GM19324 (cell line): ENCODE measurements around the gene PEX14.

ENCODE experiments used
- ATAC-seq: cut with Tn5 transposase; IDR thresholded peaks from one replicate; pipeline ENCODE4 v1.9.1; 2021; ENCODE audit warnings: mild to moderate bottlenecking, moderate library complexity; ENCODE audit not compliant: unreplicated experiment, low FRiP score

The PEX14 gene

DNA sequence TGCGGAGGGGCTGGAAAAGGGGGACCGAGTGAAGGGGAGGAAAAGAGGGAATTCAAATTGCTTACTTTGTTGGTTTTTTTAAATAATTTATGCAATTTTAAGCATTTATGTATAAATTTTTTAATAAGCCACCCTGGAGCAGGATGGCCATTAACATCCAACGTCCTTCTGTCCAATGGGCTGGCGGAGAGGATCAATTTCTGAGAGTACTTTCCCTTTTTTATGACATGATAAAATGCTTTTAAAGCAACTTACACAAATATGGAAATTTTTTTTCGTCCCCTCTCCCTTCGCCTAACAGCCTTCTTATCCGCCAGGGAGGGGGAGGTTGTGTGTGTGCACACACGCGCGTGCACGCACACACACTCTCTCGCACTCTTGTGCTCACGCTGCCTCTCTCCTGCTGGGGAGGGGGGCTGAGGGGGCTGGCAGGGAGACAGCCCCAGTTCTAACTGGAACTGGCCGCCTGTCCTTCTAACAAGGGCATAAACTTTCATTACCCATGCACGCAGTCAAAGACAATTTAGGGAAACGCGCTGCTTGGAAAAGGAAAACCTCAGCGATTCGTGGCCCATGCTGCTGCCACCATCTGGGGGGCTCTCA is 198.5 kb downstream of the PEX14 start:
- ATAC-seq: no peak

DNA sequence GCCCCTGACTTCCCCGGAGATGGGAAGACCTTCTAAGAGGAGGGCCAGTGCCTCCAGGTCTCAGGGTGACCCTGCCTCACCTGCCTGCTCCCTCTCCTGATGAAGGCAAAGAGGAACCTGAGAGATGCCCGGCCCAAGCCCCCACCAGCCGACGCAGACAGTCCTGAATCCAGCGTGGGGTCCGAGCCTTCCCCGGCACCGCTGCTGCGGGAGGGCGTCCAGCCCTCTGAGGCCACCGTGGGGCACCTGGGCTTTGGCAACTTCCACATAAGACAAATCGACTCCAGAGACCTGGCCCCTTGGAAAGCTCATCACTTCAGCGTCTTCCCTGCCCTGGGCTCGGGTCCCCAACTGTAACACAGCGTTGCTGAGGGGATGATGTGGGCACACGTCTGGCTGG is 199.5 kb downstream of the PEX14 start:
- ATAC-seq: no peak

DNA sequence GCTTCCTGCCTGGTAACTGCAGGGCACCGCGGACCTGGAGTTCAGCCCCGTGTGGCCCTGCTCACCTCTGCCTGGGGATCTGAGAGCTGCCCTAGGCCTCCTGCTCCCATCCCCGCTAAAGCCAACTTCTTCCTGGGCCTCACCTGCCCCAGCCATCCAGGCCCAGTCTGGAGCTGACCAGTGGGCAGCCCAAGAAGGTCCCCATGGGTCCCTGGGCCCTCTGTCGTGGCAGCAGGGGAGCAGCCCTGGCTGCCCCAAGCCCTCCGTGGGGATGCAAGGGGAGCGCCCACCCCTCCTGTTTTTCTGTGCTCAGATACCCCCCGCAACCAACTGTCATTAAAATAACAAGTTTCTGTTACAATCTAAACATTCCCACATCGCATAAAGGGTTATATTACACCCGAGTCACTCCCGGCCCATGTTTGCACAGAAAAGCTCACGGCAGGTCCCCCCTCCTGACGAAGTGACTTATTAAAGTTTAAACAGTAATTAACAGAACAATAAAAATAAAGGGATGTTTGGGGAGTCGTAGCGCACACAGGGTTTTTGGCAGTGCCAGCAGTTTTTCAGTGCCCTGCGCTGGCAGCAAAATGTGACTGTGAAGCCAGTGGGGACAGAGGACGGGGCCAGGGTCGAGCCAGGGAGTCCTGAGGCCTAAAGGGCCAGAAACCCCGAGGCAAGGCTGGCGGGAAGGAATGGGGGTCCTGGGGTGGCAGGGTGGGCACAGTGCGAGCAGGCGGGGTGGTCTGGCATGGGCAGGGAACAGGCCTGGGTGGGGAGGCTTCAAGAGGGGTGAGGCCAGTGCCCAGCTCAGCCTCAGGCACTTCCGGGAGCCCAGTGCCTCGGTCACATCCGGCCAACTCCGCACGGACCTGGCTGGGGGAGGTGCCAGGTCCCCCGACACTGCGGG is 200.2 kb downstream of the PEX14 start:
- ATAC-seq: no peak

DNA sequence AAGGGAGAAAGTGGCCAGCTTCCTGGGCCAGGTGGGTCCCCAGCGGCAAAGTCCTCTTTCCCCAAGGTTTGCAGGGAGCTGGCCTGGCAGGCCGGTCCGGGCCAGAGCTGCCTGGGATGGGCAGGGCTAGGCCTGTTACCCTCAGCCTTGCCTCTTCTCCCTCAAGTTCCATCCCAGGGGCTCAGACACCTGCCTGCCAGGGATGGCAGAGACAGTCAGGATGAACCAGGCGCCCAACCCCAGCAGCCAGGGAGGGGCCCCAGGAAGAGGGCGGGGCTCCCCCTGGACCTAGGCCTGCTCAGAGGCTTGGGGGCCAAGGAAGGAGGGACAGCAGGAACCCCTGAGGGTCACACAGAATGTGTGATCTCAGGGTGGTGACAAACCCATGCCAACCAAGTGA is 201.1 kb downstream of the PEX14 start:
- no peak for ATAC-seq

DNA sequence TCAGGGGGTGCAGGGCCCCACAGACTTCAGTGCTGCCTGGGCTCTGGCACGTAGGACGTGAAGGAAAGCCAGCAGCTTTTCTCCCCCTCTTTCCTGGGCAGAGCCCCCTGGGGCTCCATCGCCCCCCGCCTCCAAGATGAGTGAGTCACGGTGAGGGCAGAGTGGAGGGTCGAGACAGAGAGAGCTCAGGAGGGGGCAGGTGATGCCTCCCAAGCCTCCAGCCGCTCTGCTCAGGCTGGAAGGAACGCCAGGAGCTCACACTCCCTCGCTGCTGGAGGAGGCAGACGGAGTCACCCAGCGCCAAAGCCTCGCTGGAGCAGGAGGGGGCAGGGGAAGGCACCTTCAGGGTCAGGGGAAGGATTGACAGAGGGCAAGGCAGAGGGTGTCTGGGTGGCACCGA is 202.2 kb downstream of the PEX14 start:
- no peak for ATAC-seq

DNA sequence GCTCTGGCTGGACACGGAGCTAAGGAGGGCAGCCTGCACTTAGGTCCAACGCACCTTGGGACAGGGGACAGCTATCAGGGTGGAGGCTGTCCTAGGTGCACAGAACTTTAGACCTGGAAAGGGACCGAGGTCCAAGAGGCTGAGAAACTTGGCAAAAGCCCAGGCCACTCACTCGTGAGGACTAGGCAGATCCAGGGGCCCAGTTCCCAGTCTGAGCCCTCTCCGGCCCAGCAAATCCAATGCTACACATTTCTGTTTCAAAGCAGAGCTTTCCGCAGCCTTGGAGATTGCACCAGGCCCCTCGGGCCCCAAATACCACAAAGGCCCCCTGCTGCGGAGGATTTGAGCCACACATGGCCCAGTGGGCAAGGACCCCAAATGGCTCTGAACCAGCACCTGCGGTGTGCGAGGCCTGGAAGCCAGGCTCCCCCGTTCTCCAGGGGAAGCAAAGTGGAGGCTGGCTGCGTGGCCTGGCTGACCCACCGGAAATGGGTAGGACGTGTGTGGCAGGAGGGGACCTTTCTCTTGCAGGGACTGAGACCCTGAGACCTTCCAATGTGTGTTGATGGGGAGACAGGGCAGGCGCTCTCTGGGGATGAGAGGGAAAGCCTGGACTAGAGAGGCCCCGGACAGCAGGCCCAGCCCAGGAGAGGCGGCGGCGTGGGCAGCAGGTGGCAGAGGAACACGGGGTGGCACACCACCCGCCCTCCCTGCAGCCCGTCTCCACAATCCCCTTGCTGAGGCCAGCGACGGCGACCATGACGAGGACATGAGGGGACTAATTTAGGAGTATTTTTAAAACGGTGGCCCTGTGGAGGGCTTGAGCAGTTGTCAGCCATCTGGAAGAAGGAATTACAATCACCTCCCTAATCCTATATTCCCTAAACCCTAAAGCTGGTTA is 203.0 kb downstream of the PEX14 start:
- ATAC-seq: no peak

DNA sequence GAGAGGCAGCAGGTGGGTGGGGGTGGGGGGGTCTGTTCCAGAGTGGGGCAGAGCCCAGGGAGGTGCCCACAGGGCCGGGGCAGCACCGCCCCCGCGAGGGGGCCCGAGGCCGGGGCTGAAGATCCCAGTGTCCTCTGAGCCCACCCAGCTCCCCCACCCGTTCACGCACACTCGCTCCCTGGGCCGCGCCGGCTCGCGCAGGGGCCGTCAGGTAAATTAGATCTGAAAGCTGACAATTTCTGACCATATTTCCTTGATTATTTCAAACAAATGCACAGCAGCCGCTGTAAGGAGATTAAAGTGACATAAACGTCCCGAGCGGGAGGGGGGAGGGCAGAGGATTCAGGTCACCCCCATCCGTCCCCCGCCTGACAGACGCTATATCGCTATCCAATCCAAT is 203.7 kb downstream of the PEX14 start:
- ATAC-seq: no peak

DNA sequence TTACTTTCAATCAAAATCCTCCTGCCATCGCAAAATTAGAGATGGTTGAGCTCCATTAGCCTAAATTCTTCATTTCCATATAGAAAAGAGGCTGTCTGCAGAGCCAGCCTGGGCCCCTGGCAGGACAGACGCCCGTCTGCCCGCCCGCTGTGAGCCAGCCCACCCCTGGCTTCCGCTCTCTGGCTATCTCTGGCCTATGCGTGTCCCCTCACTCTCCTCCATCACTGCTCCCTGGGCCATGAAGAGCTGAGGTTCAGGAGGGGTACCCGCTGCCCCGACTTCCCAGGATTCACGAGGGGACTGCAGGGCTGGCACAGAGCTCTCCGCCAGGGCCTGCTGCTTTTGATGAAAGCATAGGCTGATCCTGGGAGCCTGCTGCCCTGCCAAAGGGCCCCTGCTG is 204.1 kb downstream of the PEX14 start:
- no peak for ATAC-seq

DNA sequence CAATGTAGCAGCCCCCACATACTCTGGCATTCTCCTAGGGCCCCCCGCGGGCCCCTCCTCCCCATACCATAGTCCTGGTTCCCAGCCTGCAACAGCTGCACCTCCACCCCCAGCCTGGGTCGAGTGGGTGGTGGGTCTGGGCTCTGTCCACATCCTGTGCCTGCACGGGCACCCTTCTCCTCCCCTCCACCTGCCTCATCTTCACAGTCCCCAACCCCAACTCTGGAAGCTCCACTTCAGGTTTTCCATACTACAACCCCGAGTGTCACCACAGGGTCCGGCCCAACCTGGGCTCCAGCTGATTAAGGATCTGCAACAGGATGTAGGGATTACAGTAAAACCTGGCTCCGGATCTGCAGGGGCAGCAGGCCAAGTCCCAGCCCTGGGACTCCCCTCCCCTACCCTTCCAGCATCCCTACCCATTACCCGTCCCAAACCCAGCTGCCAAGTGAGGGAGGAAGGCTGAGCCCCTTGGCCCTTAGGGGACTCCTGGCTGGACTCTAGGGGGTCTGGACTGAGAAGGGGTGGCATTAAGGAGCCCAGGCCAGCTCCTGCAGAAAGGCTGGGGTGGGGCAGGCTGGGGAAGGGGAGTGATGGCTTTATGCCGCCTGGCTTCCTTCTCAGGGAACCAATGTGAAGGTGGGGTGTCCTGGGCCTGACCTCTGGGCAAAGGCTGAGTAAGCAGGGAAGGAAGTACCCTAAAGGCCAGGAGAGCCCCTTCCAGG is 204.9 kb downstream of the PEX14 start:
- no peak for ATAC-seq
